GM23338 (cell line): Measurements from ENCODE around the gene HTRA1. TPM values are rescaled to one million over a fixed set of nuclear protein-coding genes. Genes with fewer than 3 reads are reported as not detected.

Experiments
- ATAC-seq: fragments of 200-7000 bp; cut with Tn5 transposase; 3 replicates; pipeline ENCODE4 v1.9.1; 2020
- DNase-seq: peaks from one replicate; pipeline ENCODE4 v3.0.0-alpha.2; 2015; ENCODE audit warnings: low spot score
- H2AFZ ChIP-seq: fragments of 200-600 bp; sonication (generic); 2 replicates; pipeline ENCODE4 v1.8.0; 2016; ENCODE audit warnings: antibody characterized with exemption, mild to moderate bottlenecking, moderate library complexity
- H3F3A ChIP-seq: fragments of 200-600 bp; sonication (generic); replicated peaks from 2 replicates; pipeline ENCODE4 v1.8.0; 2017; ENCODE audit warnings: antibody characterized with exemption, mixed run types, low read depth
- H3K27ac ChIP-seq: fragments of 200-600 bp; sonication (generic); 2 replicates; pipeline ENCODE4 v1.6.1; 2016; ENCODE audit warnings: low read depth
- H3K27me3 ChIP-seq: fragments of 200-600 bp; sonication (generic); 2 replicates; pipeline ENCODE4 v1.8.0; 2016; ENCODE audit warnings: mild to moderate bottlenecking, mixed run types, moderate library complexity; ENCODE audit not compliant: insufficient read depth
- H3K36me3 ChIP-seq: fragments of 200-600 bp; sonication (generic); 2 replicates; pipeline ENCODE4 v1.8.0; 2016; ENCODE audit warnings: mild to moderate bottlenecking; ENCODE audit not compliant: insufficient read depth
- H3K4me1 ChIP-seq: fragments of 200-600 bp; sonication (generic); 2 replicates; pipeline ENCODE4 v1.8.0; 2016; ENCODE audit warnings: mild to moderate bottlenecking, moderate library complexity; ENCODE audit not compliant: insufficient read depth
- H3K4me2 ChIP-seq: fragments of 200-600 bp; sonication (generic); 2 replicates; pipeline ENCODE4 v1.7.1; 2017; ENCODE audit warnings: mixed run types
- H3K4me3 ChIP-seq: fragments of 200-600 bp; sonication (generic); 2 replicates; pipeline ENCODE4 v1.6.1; 2016; ENCODE audit warnings: mixed run types
- H3K79me2 ChIP-seq: fragments of 200-600 bp; sonication (generic); replicated peaks from 2 replicates; pipeline ENCODE4 v1.8.0; 2017; ENCODE audit warnings: mild to moderate bottlenecking; ENCODE audit not compliant: insufficient read depth
- H3K9me2 ChIP-seq: fragments of 200-600 bp; sonication (generic); 2 replicates; pipeline ENCODE4 v1.8.0; 2017; ENCODE audit not compliant: insufficient read depth
- H4K20me1 ChIP-seq: fragments of 200-600 bp; sonication (generic); replicated peaks from 2 replicates; pipeline ENCODE4 v1.8.0; 2017; ENCODE audit warnings: mild to moderate bottlenecking; ENCODE audit not compliant: insufficient read depth
- H3K27ac Mint-ChIP-seq: 2 replicates; pipeline ENCODE4 v1.8.0; 2020; ENCODE audit warnings: inconsistent platforms, mild to moderate bottlenecking, moderate library complexity, mixed read lengths
- H3K27me3 Mint-ChIP-seq: 3 replicates; pipeline ENCODE4 v1.8.0; 2022; ENCODE audit warnings: low read depth, mild to moderate bottlenecking, moderate library complexity, mixed read lengths, inconsistent platforms; ENCODE audit not compliant: insufficient read depth, poor library complexity
- H3K36me3 Mint-ChIP-seq: 3 replicates; pipeline ENCODE4 v1.8.0; 2021; ENCODE audit warnings: low read depth, mild to moderate bottlenecking, inconsistent platforms, moderate library complexity, mixed read lengths
- H3K4me1 Mint-ChIP-seq: 3 replicates; pipeline ENCODE4 v1.8.0; 2020; ENCODE audit warnings: mild to moderate bottlenecking, inconsistent platforms, mixed read lengths
- H3K4me3 Mint-ChIP-seq: 3 replicates; pipeline ENCODE4 v1.8.0; 2021; ENCODE audit warnings: moderate library complexity, mild to moderate bottlenecking, inconsistent platforms, mixed read lengths
- H3K9me3 Mint-ChIP-seq: 3 replicates; pipeline ENCODE4 v1.8.0; 2020; ENCODE audit warnings: moderate library complexity, mild to moderate bottlenecking, inconsistent platforms, mixed read lengths
- CREB1 ChIP-seq: fragments of 250-450 bp; sonication (Bioruptor Pico); IDR thresholded peaks from 2 replicates; pipeline ENCODE4 v1.5.0; 2020; ENCODE audit warnings: low read depth, mild to moderate bottlenecking, moderate library complexity
- CTCF ChIP-seq, 2 experiments: fragments of 200-600 bp in 1 of 2; sonication (generic) in 1 of 2; conservative IDR thresholded peaks; 2 replicates each; pipeline versions ENCODE4 v1.5.1 to v1.6.1; 2016 to 2017; ENCODE audit warnings: antibody characterized with exemption in 2 of 2, low read depth in 2 of 2, mild to moderate bottlenecking in 2 of 2, moderate library complexity in 1 of 2
- ETS1 ChIP-seq: IDR thresholded peaks from 2 replicates; pipeline ENCODE4 v1.6.1; 2016; ENCODE audit warnings: antibody characterized with exemption
- EZH2 ChIP-seq: fragments of 200-600 bp; sonication (generic); IDR thresholded peaks from one replicate; pipeline ENCODE4 v1.8.0; 2017; ENCODE audit warnings: antibody characterized with exemption, mild to moderate bottlenecking, low read depth; ENCODE audit not compliant: unreplicated experiment
- EZH2phosphoT487 ChIP-seq: fragments of 200-600 bp; sonication (generic); IDR thresholded peaks from one replicate; pipeline ENCODE4 v1.8.1; 2018; ENCODE audit warnings: antibody characterized with exemption; ENCODE audit not compliant: unreplicated experiment
- JUNB ChIP-seq: IDR thresholded peaks from one replicate; pipeline ENCODE4 v1.6.1; 2016; ENCODE audit warnings: antibody characterized with exemption; ENCODE audit not compliant: unreplicated experiment
- NANOG ChIP-seq: IDR thresholded peaks from 2 replicates; pipeline ENCODE4 v1.6.1; 2016; ENCODE audit warnings: antibody characterized with exemption, borderline replicate concordance
- POLR2AphosphoS5 ChIP-seq: IDR thresholded peaks from 2 replicates; pipeline ENCODE4 v1.6.1; 2016; ENCODE audit warnings: antibody characterized with exemption, low read depth
- REST ChIP-seq: IDR thresholded peaks from one replicate; pipeline ENCODE4 v1.6.1; 2018; ENCODE audit warnings: antibody characterized with exemption; ENCODE audit not compliant: unreplicated experiment
- STAT1 ChIP-seq: IDR thresholded peaks from one replicate; pipeline ENCODE4 v1.6.1; 2016; ENCODE audit warnings: antibody characterized with exemption; ENCODE audit not compliant: unreplicated experiment
- ZNF114 ChIP-seq: fragments of 250-450 bp; sonication (Bioruptor Pico); IDR thresholded peaks from 2 replicates; pipeline ENCODE4 v1.5.0; 2020; ENCODE audit warnings: mild to moderate bottlenecking, moderate library complexity
- ZNF331 ChIP-seq: fragments of 250-450 bp; sonication (Bioruptor Pico); IDR thresholded peaks from 2 replicates; pipeline ENCODE4 v1.5.0; 2020; ENCODE audit warnings: low read depth, mild to moderate bottlenecking, moderate library complexity
- ZNF462 ChIP-seq: fragments of 250-450 bp; sonication (Bioruptor Pico); IDR thresholded peaks from 2 replicates; pipeline ENCODE4 v1.5.0; 2020; ENCODE audit warnings: mild to moderate bottlenecking, moderate library complexity
- polyA plus RNA-seq: library from polyadenylated mRNA; unstranded; fragments of >200 nt; fragmentation: Nextera tagmentation; extraction: Ambion mirVana; gene quantifications from 2 replicates; pipeline ENCODE4 v1.2.1, GENCODE V29; 2016
- total RNA-seq: library from RNA; depleted of rRNA; stranded (reverse); fragments of >200 nt; shearing (Covaris generic); gene quantifications from 2 replicates; pipeline ENCODE4 v1.2.3, GENCODE V29; 2014

Gene HTRA1
- total and polyA plus RNA-seq, 2 experiments from 2014 or later, result 8.1 to 16.1 TPM

GRCh38 chr10:122487174-122487765 is 25.9 kb downstream of the HTRA1 start:
- Histone ChIP-seq H4K20me1 (no peaks in the 10 kb centered on the region), H3K27me3 (no peaks in the 10 kb centered on the region), H2AFZ (no peak overlapping the region; the same call in 1 of the 2 replicates), H3K4me3 (no peak overlapping the region), H3K9me2 (no peaks in the 10 kb centered on the region), H3K27ac (no peak overlapping the region), H3K4me2 (no peak overlapping the region), H3F3A (no peaks in the 10 kb centered on the region), H3K36me3 (no peaks in the 10 kb centered on the region), H3K4me1 (no peaks in the 10 kb centered on the region; the same call in 1 of the 2 replicates), H3K79me2 (no peaks in the 10 kb centered on the region)
- H3K4me3 Mint-ChIP-seq, result no peak overlapping the region
- no peak for TF ChIP-seq EZH2
- TF ChIP-seq JUNB, result no peak
- TF ChIP-seq ZNF331 (CRISPR knock-in tag), result no peak
- no peak for TF ChIP-seq CTCF (conservative IDR thresholded peaks at IDR 0.05; ENCODE audit: low read depth in 2 of 2)
- no peak for TF ChIP-seq CREB1
- no peak for TF ChIP-seq STAT1
- TF ChIP-seq NANOG, result no peak
- TF ChIP-seq EZH2phosphoT487, result no peak
- TF ChIP-seq POLR2AphosphoS5, result no peak
- TF ChIP-seq ZNF462 (CRISPR knock-in tag), result no peak
- no peak for TF ChIP-seq ETS1
- TF ChIP-seq REST, result no peak
- TF ChIP-seq ZNF114 (CRISPR knock-in tag), result no peak
- no peak overlapping the region for H3K27ac Mint-ChIP-seq
- no peaks in the 10 kb centered on the region for H3K36me3 Mint-ChIP-seq
- H3K9me3 Mint-ChIP-seq, result no peaks in the 10 kb centered on the region
- no peak for ATAC-seq
- H3K27me3 Mint-ChIP-seq, result peaks cover 13% of the 10 kb centered on the region
- DNase-seq, result no peak
- peaks cover 5% of the 10 kb centered on the region for H3K4me1 Mint-ChIP-seq
